ENCODE measurements around the gene DCBLD2. TPM values are rescaled to one million over a fixed set of nuclear protein-coding genes. Genes with fewer than 3 reads are reported as not detected.

The DCBLD2 gene
- total RNA-seq, 1 experiment from 2014 or later = 178 TPM

DNA sequence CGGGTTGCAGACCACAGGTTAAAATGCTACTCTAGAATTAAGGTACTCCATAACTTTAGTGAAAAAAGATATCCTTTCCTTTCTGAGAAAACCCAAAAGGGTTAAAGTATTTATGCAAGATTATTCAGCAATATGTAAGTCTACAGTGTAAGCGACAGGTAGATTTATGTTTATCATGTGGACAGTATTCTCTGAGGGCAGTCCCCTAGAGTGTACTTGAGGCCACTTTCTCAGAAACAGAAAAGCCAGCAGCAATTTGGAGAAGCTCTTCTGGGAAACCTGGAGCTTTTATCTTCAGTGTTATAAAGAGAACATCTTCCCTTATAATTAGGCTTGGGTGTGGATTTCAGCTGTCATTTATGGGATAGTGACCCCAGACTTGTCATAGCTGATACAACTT lies 129.5 kb downstream of the DCBLD2 start:
- Mint-ChIP-seq H3K4me3 (ENCODE audit: low read depth, unreplicated experiment) (no peak overlapping the region), H3K4me1 (ENCODE audit: low read depth, unreplicated experiment) (peaks cover 3% of the 10 kb centered on the region), H3K27me3 (ENCODE audit: unreplicated experiment) (no peaks in the 10 kb centered on the region), H3K9me3 (ENCODE audit: low read depth, unreplicated experiment) (no peaks in the 10 kb centered on the region), H3K36me3 (ENCODE audit: insufficient read depth, unreplicated experiment) (no peaks in the 10 kb centered on the region), H3K27ac (ENCODE audit: unreplicated experiment) (no peak overlapping the region)
- DNase-seq = no peak
- TF ChIP-seq, protein P1, sequence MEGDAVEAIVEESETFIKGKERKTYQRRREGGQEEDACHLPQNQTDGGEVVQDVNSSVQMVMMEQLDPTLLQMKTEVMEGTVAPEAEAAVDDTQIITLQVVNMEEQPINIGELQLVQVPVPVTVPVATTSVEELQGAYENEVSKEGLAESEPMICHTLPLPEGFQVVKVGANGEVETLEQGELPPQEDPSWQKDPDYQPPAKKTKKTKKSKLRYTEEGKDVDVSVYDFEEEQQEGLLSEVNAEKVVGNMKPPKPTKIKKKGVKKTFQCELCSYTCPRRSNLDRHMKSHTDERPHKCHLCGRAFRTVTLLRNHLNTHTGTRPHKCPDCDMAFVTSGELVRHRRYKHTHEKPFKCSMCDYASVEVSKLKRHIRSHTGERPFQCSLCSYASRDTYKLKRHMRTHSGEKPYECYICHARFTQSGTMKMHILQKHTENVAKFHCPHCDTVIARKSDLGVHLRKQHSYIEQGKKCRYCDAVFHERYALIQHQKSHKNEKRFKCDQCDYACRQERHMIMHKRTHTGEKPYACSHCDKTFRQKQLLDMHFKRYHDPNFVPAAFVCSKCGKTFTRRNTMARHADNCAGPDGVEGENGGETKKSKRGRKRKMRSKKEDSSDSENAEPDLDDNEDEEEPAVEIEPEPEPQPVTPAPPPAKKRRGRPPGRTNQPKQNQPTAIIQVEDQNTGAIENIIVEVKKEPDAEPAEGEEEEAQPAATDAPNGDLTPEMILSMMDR (IDR thresholded peaks at IDR 0.05; ENCODE audit: unreplicated experiment) = no peak
- CTCF ChIA-PET = no interaction called here
- no TSS peak for BruUV-seq (replicated peaks)
- intact Hi-C loops (cut with micrococcal nuclease; ENCODE audit: unreplicated experiment) = no loop called here

DNA sequence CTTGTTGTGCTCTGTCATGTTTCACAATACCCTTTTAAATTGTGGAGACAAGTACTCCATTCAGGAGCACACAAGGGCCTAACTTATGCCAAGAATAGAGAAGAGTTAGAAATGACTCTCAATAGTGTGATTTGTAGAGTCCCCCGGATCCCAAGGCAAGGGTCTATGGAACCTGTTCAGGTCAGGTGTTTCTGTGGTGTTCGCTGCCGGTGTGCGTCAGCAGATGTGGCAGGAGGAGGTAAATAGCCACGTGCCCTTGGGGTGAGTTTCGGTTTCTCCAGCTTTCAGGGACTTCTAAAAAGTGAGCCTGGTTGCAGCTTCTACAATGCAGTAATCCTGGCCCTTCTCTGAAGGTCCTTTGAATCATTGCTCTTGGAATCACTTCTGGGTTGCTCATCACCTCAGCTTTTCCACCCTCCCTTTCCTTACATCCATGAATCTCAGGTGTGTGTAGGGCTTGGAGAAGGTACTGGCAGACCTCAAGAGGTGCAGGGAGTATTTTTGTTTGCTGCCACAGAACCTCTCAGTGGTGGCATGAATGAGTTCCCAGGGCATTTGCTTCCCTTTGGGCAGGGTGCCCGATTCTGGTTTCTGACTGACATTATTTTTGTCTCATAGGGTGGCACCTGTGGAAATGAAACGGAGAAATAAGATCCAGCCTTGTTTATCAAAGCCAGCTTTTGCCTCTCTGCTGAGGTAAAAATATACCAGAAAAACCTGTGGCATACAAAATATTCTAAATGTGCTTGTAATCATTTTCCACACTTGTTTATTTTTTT lies 131.0 kb downstream of the DCBLD2 start:
- no peaks in the 10 kb centered on the region for H3K27me3 Mint-ChIP-seq (ENCODE audit: unreplicated experiment)
- DNase-seq = no peak
- H3K4me1 Mint-ChIP-seq (ENCODE audit: low read depth, unreplicated experiment) = no peaks in the 10 kb centered on the region
- intact Hi-C loops (cut with micrococcal nuclease; ENCODE audit: unreplicated experiment) = no loop called here
- CTCF ChIA-PET = no interaction called here
- H3K9me3 Mint-ChIP-seq (ENCODE audit: low read depth, unreplicated experiment) = no peaks in the 10 kb centered on the region
- no peak overlapping the region for H3K4me3 Mint-ChIP-seq (ENCODE audit: low read depth, unreplicated experiment)
- H3K27ac Mint-ChIP-seq (ENCODE audit: unreplicated experiment) = no peak overlapping the region
- BruUV-seq (replicated peaks) = no TSS peak
- H3K36me3 Mint-ChIP-seq (ENCODE audit: insufficient read depth, unreplicated experiment) = no peaks in the 10 kb centered on the region
- TF ChIP-seq, protein P1 (IDR thresholded peaks at IDR 0.05; ENCODE audit: unreplicated experiment) = no peak

GRCh38 chr3:98769448-98769847 lies 132.0 kb downstream of the DCBLD2 start:
- no peaks in the 10 kb centered on the region for H3K36me3 Mint-ChIP-seq (ENCODE audit: insufficient read depth, unreplicated experiment)
- DNase-seq = no peak
- H3K4me3 Mint-ChIP-seq (ENCODE audit: low read depth, unreplicated experiment) = no peak overlapping the region
- intact Hi-C loops (cut with micrococcal nuclease; ENCODE audit: unreplicated experiment) = no loop called here
- TF ChIP-seq, protein P1 (IDR thresholded peaks at IDR 0.05; ENCODE audit: unreplicated experiment) = no peak
- BruUV-seq (replicated peaks) = no TSS peak
- CTCF ChIA-PET = no interaction called here
- no peaks in the 10 kb centered on the region for H3K27me3 Mint-ChIP-seq (ENCODE audit: unreplicated experiment)
- no peaks in the 10 kb centered on the region for H3K4me1 Mint-ChIP-seq (ENCODE audit: low read depth, unreplicated experiment)
- H3K9me3 Mint-ChIP-seq (ENCODE audit: low read depth, unreplicated experiment) = no peaks in the 10 kb centered on the region
- no peak overlapping the region for H3K27ac Mint-ChIP-seq (ENCODE audit: unreplicated experiment)

- H3K27ac Mint-ChIP-seq (ENCODE audit: unreplicated experiment) = no peak overlapping the region
- no peaks in the 10 kb centered on the region for H3K27me3 Mint-ChIP-seq (ENCODE audit: unreplicated experiment)
- H3K4me1 Mint-ChIP-seq (ENCODE audit: low read depth, unreplicated experiment) = no peaks in the 10 kb centered on the region
- TF ChIP-seq, protein P1 (IDR thresholded peaks at IDR 0.05; ENCODE audit: unreplicated experiment) = no peak
- no peak overlapping the region for H3K4me3 Mint-ChIP-seq (ENCODE audit: low read depth, unreplicated experiment)
- DNase-seq = no peak
- no peaks in the 10 kb centered on the region for H3K36me3 Mint-ChIP-seq (ENCODE audit: insufficient read depth, unreplicated experiment)
- H3K9me3 Mint-ChIP-seq (ENCODE audit: low read depth, unreplicated experiment) = no peaks in the 10 kb centered on the region
- intact Hi-C loops (cut with micrococcal nuclease; ENCODE audit: unreplicated experiment) = no loop called here
- CTCF ChIA-PET = no interaction called here
- BruUV-seq (replicated peaks) = no TSS peak
These were observed 132.5 kb downstream of the DCBLD2 start for GRCh38 chr3:98768961-98769360.

All from Calu3 (cell line).